GM23338 (cell line): ENCODE data around the gene NHLRC4. TPM values are rescaled to one million over a fixed set of nuclear protein-coding genes. Genes with fewer than 3 reads are reported as not detected.

ENCODE experiments used
- CREB1 ChIP-seq: fragments of 250-450 bp; sonication (Bioruptor Pico); IDR thresholded peaks from 2 replicates; pipeline ENCODE4 v1.5.0; 2020; ENCODE audit warnings: low read depth, mild to moderate bottlenecking, moderate library complexity
- ETS1 ChIP-seq: IDR thresholded peaks from 2 replicates; pipeline ENCODE4 v1.6.1; 2016; ENCODE audit warnings: antibody characterized with exemption
- EZH2 ChIP-seq: fragments of 200-600 bp; sonication (generic); IDR thresholded peaks from one replicate; pipeline ENCODE4 v1.8.0; 2017; ENCODE audit warnings: antibody characterized with exemption, mild to moderate bottlenecking, low read depth; ENCODE audit not compliant: unreplicated experiment
- EZH2phosphoT487 ChIP-seq: fragments of 200-600 bp; sonication (generic); IDR thresholded peaks from one replicate; pipeline ENCODE4 v1.8.1; 2018; ENCODE audit warnings: antibody characterized with exemption; ENCODE audit not compliant: unreplicated experiment
- NANOG ChIP-seq: IDR thresholded peaks from 2 replicates; pipeline ENCODE4 v1.6.1; 2016; ENCODE audit warnings: antibody characterized with exemption, borderline replicate concordance
- STAT1 ChIP-seq: IDR thresholded peaks from one replicate; pipeline ENCODE4 v1.6.1; 2016; ENCODE audit warnings: antibody characterized with exemption; ENCODE audit not compliant: unreplicated experiment
- ZNF462 ChIP-seq: fragments of 250-450 bp; sonication (Bioruptor Pico); IDR thresholded peaks from 2 replicates; pipeline ENCODE4 v1.5.0; 2020; ENCODE audit warnings: mild to moderate bottlenecking, moderate library complexity
- polyA plus RNA-seq: library from polyadenylated mRNA; unstranded; fragments of >200 nt; fragmentation: Nextera tagmentation; extraction: Ambion mirVana; gene quantifications from 2 replicates; pipeline ENCODE4 v1.2.1, GENCODE V29; 2016
- total RNA-seq: library from RNA; depleted of rRNA; stranded (reverse); fragments of >200 nt; shearing (Covaris generic); gene quantifications from 2 replicates; pipeline ENCODE4 v1.2.3, GENCODE V29; 2014

NHLRC4 gene
- total and polyA plus RNA-seq, 2 experiments from 2014 or later = 0.47 to 0.80 TPM

GRCh38 chr16:557463-558297 is 9.1 kb upstream of the NHLRC4 start (continued):
- no peak for TF ChIP-seq ZNF462
- TF ChIP-seq STAT1 = no peak
- TF ChIP-seq CREB1 (CRISPR knock-in tag) = no peak
- TF ChIP-seq NANOG = no peak
- TF ChIP-seq EZH2 = no peak
- no peak for TF ChIP-seq ETS1
- no peak for TF ChIP-seq EZH2phosphoT487
